HepG2 (cell line): ENCODE measurements around the gene COL4A2. TPM values are rescaled to one million over a fixed set of nuclear protein-coding genes. Genes with fewer than 3 reads are reported as not detected.

Experiments
- ATAC-seq: fragments of 200-7000 bp; cut with Tn5 transposase; 3 replicates; pipeline ENCODE4 v1.9.1; 2020; ENCODE audit warnings: mild to moderate bottlenecking, moderate library complexity
- BruUV-seq: library from RNA; stranded (reverse); fragments of 400-500 nt; replicated peaks from 2 replicates; lab custom pipeline; 2021; lab: Mats Ljungman, UMichigan
- CTCF ChIA-PET: fragments of 300-600 bp; formaldehyde crosslinking; extraction: SDS; loops from one replicate; lab custom pipeline; 2021; ENCODE audit warnings: low total read pairs, inconsistent platforms, low intra/inter-chr PET ratio; lab: Yijun Ruan, JAX
- POLR2A ChIA-PET: fragments of 350-600 bp; sonication (Branson Sonifier 250); formaldehyde crosslinking; loops from one replicate; lab custom pipeline; 2020; ENCODE audit warnings: antibody characterized with exemption, inconsistent platforms; lab: Yijun Ruan, JAX
- DNase-seq: peaks from one replicate; pipeline ENCODE4 v3.0.0-alpha.2; 2015; ENCODE audit warnings: low spot score
- FAIRE-seq: peaks from 3 replicates; lab custom pipeline; 2011; peaks lifted over from hg19 to GRCh38; lab: Jason Lieb, UNC
- H2AFZ ChIP-seq: one replicate; pipeline ENCODE4 v1.6.1; 2011; ENCODE audit warnings: low read length, inconsistent platforms
- H3K27ac ChIP-seq: fragments of 300-600 bp; 3 replicates; pipeline ENCODE4 v1.8.0; 2011; ENCODE audit warnings: mixed run types, mild to moderate bottlenecking, mixed read lengths, low read length, inconsistent platforms; ENCODE audit not compliant: insufficient read depth; ENCODE audit errors: extremely low read length
- H3K27me3 ChIP-seq, 2 experiments: fragments of 200-600 bp in 1 of 2; 2 replicates in 1 of 2; 3 replicates in 1 of 2; pipeline versions ENCODE4 v1.6.0 to v1.8.0; 2011; ENCODE audit warnings: low read length in 2 of 2, mild to moderate bottlenecking in 2 of 2, moderate library complexity in 2 of 2, inconsistent platforms in 1 of 2; ENCODE audit not compliant: insufficient read depth in 2 of 2, control insufficient read depth in 1 of 2
- H3K36me3 ChIP-seq, 2 experiments: fragments of 200-600 bp in 1 of 2; replicated peaks in 1 of 2; 2 replicates in 1 of 2; 3 replicates in 1 of 2; pipeline versions ENCODE4 v1.5.1 to v1.8.0; 2011; ENCODE audit warnings: low read length in 2 of 2, inconsistent platforms in 1 of 2; ENCODE audit not compliant: insufficient read depth in 2 of 2, control insufficient read depth in 1 of 2
- H3K4me1 ChIP-seq: 2 replicates; pipeline ENCODE4 v1.5.1; 2012; ENCODE audit warnings: low read length, inconsistent platforms; ENCODE audit not compliant: insufficient read depth
- H3K4me2 ChIP-seq: 2 replicates; pipeline ENCODE4 v1.6.0; 2011; ENCODE audit warnings: low read depth, low read length, inconsistent platforms
- H3K4me3 ChIP-seq, 3 experiments: fragments of 200-600 bp in 1 of 3; sonication (generic), shearing (Covaris generic) in 1 of 3; replicated peaks in 1 of 3; 2 replicates each; pipeline ENCODE4 v1.5.1; 2011 to 2016; ENCODE audit warnings: low read length in 3 of 3, inconsistent platforms in 2 of 3, low read depth in 2 of 3, mild to moderate bottlenecking in 2 of 3, control low read depth in 1 of 3, mixed read lengths in 1 of 3; ENCODE audit not compliant: insufficient read depth in 1 of 3
- H3K79me2 ChIP-seq: one replicate; pipeline ENCODE4 v1.6.1; 2011; ENCODE audit warnings: low read length, inconsistent platforms; ENCODE audit not compliant: insufficient read depth
- H3K9ac ChIP-seq: 2 replicates; pipeline ENCODE4 v1.6.0; 2011; ENCODE audit warnings: mild to moderate bottlenecking, low read depth, low read length, inconsistent platforms; ENCODE audit not compliant: insufficient read depth
- H3K9me3 ChIP-seq: 2 replicates; pipeline ENCODE4 v1.5.1; 2012; ENCODE audit warnings: mild to moderate bottlenecking, low read length
- H4K20me1 ChIP-seq: 2 replicates; pipeline ENCODE4 v1.6.0; 2011; ENCODE audit warnings: inconsistent platforms, mild to moderate bottlenecking, low read length, moderate library complexity; ENCODE audit not compliant: insufficient read depth
- CBX1 ChIP-seq: IDR thresholded peaks from one replicate; pipeline ENCODE4 v1.6.1; 2016; ENCODE audit warnings: antibody characterized with exemption, low read depth
- EHMT2 ChIP-seq: fragments of 200-600 bp; sonication (generic); IDR thresholded peaks from 2 replicates; pipeline ENCODE4 v1.7.0; 2017; ENCODE audit warnings: antibody characterized with exemption, low read depth, low read length, borderline replicate concordance
- GPBP1L1 ChIP-seq: sonication (generic); formaldehyde crosslinking; IDR thresholded peaks from 2 replicates; pipeline ENCODE4 v1.5.0; 2020; ENCODE audit warnings: mild to moderate bottlenecking, missing genetic modification reagents
- HNRNPK ChIP-seq: fragments of 200-400 bp; formaldehyde crosslinking; IDR thresholded peaks from 2 replicates; pipeline ENCODE4 v1.6.1; 2018; ENCODE audit warnings: low read length, low read depth, moderate library complexity, mild to moderate bottlenecking; ENCODE audit not compliant: poor library complexity, severe bottlenecking
- NFE2L1 ChIP-seq: sonication (generic); formaldehyde crosslinking; IDR thresholded peaks from 2 replicates; pipeline ENCODE4 v1.4.0; 2020; ENCODE audit warnings: missing genetic modification reagents, mild to moderate bottlenecking, borderline replicate concordance
- NFYB ChIP-seq: sonication (generic); formaldehyde crosslinking; IDR thresholded peaks from 2 replicates; pipeline ENCODE4 v1.4.0; 2020; ENCODE audit warnings: missing genetic modification reagents
- ZBTB10 ChIP-seq: sonication (generic); formaldehyde crosslinking; IDR thresholded peaks from 2 replicates; pipeline ENCODE4 v1.4.0; 2020; ENCODE audit warnings: missing genetic modification reagents, borderline replicate concordance
- ZBTB46 ChIP-seq: sonication (generic); formaldehyde crosslinking; IDR thresholded peaks from 2 replicates; pipeline ENCODE4 v1.4.0; 2020; ENCODE audit warnings: mild to moderate bottlenecking, missing genetic modification reagents, borderline replicate concordance
- ZNF180 ChIP-seq: sonication (generic); formaldehyde crosslinking; IDR thresholded peaks from 2 replicates; pipeline ENCODE4 v1.4.0; 2020; ENCODE audit warnings: low read depth, missing genetic modification reagents, borderline replicate concordance
- ZNF30 ChIP-seq: sonication (generic); formaldehyde crosslinking; IDR thresholded peaks from 2 replicates; pipeline ENCODE4 v1.5.0; 2020; ENCODE audit warnings: mild to moderate bottlenecking, missing genetic modification reagents
- ZNF431 ChIP-seq: sonication (generic); formaldehyde crosslinking; IDR thresholded peaks from 2 replicates; pipeline ENCODE4 v1.9.0; 2022; ENCODE audit warnings: missing genetic modification reagents, low read depth, mild to moderate bottlenecking, borderline replicate concordance
- ZNF713 ChIP-seq: sonication (generic); formaldehyde crosslinking; IDR thresholded peaks from 2 replicates; pipeline ENCODE4 v1.4.0; 2020; ENCODE audit warnings: mild to moderate bottlenecking, missing genetic modification reagents
- WGBS: methylation state at CpG from one replicate; pipeline ENCODE4 v1.1.6; 2017; ENCODE audit warnings: low lambda C conversion rate; 5-methylcytosine and 5-hydroxymethylcytosine counted together
- in situ Hi-C: cut with HindIII; loops from 2 replicates; pipeline ENCODE4 v1.10.0; 2017; ENCODE audit warnings: low pct_unique_long_range_greater_than_20kb; ENCODE audit not compliant: extremely low pct_ligation_motif_present
- intact Hi-C: fragments of 100-400 bp; cut with micrococcal nuclease; formaldehyde crosslinking; loops from one replicate; pipeline ENCODE4 v1.10.0; 2022; ENCODE audit not compliant: unreplicated experiment
- polyA plus RNA-seq, 8 experiments: library from polyadenylated mRNA; depleted of rRNA in 3 of 8; stranded (reverse) in 7 of 8; unstranded in 1 of 8; fragments of >200 nt; fragmentation: Illumina TruSeq in 4 of 8; extraction: Trizol in 4 of 8; gene quantifications; 2 replicates each; pipeline versions ENCODE4 v1.2.1 to v1.2.3, GENCODE V29; 2011 to 2016; ENCODE audit warnings: low read depth in 4 of 8, missing spikeins in 1 of 8, mixed read lengths in 1 of 8; ENCODE audit not compliant: insufficient read depth in 1 of 8
- total RNA-seq, 5 experiments: library from RNA; depleted of rRNA; stranded (reverse); fragments of >200 nt; fragmentation: Illumina TruSeq; extraction: Trizol; gene quantifications; 2 replicates each; pipeline ENCODE4 v1.2.3, GENCODE V29; 2016; ENCODE audit warnings: low read depth in 1 of 5

COL4A2 gene
- total and polyA plus RNA-seq, 2 of the 13 experiments (the other 11 are each of a cell fraction or from before 2014, with no cell fraction given) = 0.22 to 1.9 TPM

GRCh38 chr13:110449219-110450015 is 142.3 kb downstream of the COL4A2 start (continued):
- TF ChIP-seq ZBTB46 (CRISPR knock-in tag) = no peak
- TF ChIP-seq EHMT2 = no peak
- TF ChIP-seq NFYB (CRISPR knock-in tag) = no peak
- TF ChIP-seq HNRNPK = no peak
- no peak for TF ChIP-seq ZNF30 (CRISPR knock-in tag)
- no peak for TF ChIP-seq CBX1
- TF ChIP-seq ZNF713 (CRISPR knock-in tag) = no peak
- TF ChIP-seq ZNF431 (CRISPR knock-in tag) = no peak

- Histone ChIP-seq H3K4me3 (no peak overlapping the region), H3K4me1 (peaks cover 38% of the 10 kb centered on the region), H3K27ac (no peak overlapping the region), H3K9ac (no peak overlapping the region), H3K9me3 (no peaks in the 10 kb centered on the region), H3K36me3 (no peaks in the 10 kb centered on the region), H3K4me2 (no peak overlapping the region), H4K20me1 (no peaks in the 10 kb centered on the region), H3K79me2 (no peaks in the 10 kb centered on the region), H2AFZ (no peak overlapping the region), H3K27me3 (peaks cover 3 to 75% of the 10 kb centered on the region in 2 experiments; a peak in 4 of 5 replicates)
- intact Hi-C loops = loop anchor here (10.0 kb wide), 2 partner anchors 145 to 265 kb away; partner anchors contain the start of gene ING1
- in situ Hi-C loops = no loop called here
- DNase-seq (no peak), FAIRE-seq (no peak), ATAC-seq (no peak)
- ChIA-PET POLR2A (no interaction called here), CTCF (no interaction called here)
- 45% methylated on average over 22 of the region's 24 CpGs for WGBS
- no TSS peak for BruUV-seq
- no peak for TF ChIP-seq ZBTB10 (CRISPR knock-in tag)
- TF ChIP-seq ZNF180 (CRISPR knock-in tag) = no peak
- no peak for TF ChIP-seq GPBP1L1 (CRISPR knock-in tag)
- no peak for TF ChIP-seq NFE2L1 (CRISPR knock-in tag)
Measured at GRCh38 chr13:110450016-110450900, 143.2 kb downstream of the COL4A2 start.
